ENCODE measurements around the gene NCKIPSD.

NCKIPSD gene

GRCh38 chr3:48680811-48681540 is 4.7 kb downstream of the NCKIPSD start:
- no peak for DNase-seq (ENCODE audit: low spot score)

DNA sequence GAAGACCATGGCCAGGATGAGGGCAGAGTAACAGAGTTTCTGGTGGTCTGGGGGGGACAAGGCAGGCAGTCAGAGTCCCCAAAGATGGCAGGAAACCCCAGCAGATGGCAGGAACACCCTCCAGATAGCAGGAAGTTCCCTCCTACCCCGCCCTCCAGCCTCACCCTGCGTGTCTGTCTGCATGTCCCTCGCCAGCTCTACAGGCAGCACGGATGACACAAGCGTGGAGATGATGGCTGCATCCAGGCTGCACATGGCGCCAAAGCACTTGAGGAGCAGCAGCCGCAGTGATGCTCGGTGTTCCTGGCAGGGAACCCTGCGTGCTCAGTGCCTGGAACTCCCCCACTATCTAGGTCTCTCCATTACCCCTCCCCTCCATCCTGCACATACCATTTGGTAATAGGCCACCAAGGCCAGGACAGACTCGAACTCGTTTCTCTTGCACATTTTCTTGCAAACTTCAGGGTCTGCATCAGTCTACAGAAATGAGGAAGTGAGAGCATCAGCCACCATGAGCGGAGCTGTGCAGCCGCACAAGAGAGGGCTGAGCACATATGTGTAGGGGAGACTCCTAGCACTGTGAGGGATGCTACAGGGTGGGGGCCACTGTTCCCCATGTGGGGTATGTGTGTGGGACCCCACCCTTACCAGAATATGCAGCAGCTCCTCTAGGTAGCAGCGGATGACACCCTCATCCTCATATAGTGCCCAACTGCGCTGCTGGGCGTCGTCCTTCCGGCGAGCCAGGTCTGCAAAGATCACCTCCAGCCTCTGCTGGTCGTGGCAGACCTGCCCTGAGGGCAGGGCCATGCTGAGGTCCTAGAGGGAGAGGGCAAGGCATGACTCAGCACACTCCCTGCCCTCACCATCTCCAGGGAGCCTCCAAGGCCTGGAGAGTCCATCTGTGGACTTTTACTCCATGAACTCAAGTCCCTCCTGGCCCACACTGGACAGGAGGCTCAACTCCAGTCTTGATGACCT is 6.0 kb downstream of the NCKIPSD start:
- TF ChIP-seq, protein P1, sequence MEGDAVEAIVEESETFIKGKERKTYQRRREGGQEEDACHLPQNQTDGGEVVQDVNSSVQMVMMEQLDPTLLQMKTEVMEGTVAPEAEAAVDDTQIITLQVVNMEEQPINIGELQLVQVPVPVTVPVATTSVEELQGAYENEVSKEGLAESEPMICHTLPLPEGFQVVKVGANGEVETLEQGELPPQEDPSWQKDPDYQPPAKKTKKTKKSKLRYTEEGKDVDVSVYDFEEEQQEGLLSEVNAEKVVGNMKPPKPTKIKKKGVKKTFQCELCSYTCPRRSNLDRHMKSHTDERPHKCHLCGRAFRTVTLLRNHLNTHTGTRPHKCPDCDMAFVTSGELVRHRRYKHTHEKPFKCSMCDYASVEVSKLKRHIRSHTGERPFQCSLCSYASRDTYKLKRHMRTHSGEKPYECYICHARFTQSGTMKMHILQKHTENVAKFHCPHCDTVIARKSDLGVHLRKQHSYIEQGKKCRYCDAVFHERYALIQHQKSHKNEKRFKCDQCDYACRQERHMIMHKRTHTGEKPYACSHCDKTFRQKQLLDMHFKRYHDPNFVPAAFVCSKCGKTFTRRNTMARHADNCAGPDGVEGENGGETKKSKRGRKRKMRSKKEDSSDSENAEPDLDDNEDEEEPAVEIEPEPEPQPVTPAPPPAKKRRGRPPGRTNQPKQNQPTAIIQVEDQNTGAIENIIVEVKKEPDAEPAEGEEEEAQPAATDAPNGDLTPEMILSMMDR (IDR thresholded peaks at IDR 0.05; ENCODE audit: extremely low read depth, missing control alignments) = no peak
- DNase-seq (ENCODE audit: low spot score) = no peak

More at GRCh38 chr3:48680811-48681540, 4.7 kb downstream of the NCKIPSD start:
- TF ChIP-seq, protein P1 (IDR thresholded peaks at IDR 0.05; ENCODE audit: extremely low read depth, missing control alignments) = no peak

DNA sequence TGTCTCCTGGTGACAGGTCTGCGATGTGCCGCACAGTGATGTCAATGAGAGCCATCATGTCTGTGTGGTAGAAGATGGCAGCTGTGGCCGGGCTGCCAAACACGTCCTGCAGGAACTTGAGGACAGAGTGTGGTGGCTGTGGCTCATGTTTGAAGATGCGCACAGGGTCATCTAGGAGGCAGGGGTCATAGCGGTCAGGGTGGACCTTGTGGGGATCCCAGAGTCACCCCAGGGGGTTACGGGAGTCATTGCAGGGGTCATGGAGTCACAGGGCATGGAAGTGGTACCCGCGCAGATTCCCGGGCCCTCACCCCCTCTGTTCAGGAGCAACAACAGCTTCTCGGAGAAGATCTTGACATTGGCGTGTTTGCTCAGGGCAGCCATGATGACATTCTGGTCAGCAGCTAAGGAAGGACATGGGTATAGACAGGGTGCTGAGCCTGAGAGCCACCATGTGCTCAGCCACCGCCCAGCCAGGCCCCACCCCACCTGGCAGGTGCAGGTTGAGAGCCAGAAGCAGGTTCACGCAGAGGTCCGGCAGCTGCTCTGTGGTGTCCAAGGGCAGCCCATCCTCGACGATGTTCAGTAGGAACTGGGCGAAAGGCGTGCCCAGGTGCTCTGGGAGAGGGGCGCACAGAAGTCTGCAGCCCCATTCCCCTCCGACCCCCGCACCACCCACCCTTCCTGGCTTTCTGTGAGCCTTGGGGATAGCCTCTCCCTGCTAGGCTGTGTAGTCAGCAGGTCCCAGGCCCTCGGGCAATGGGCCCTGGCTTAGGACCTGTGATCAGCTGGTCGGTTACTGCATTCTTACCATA is 6.9 kb downstream of the NCKIPSD start:
- DNase-seq (ENCODE audit: low spot score) = no peak
- TF ChIP-seq, protein P1 (IDR thresholded peaks at IDR 0.05; ENCODE audit: extremely low read depth, missing control alignments) = no peak

DNA sequence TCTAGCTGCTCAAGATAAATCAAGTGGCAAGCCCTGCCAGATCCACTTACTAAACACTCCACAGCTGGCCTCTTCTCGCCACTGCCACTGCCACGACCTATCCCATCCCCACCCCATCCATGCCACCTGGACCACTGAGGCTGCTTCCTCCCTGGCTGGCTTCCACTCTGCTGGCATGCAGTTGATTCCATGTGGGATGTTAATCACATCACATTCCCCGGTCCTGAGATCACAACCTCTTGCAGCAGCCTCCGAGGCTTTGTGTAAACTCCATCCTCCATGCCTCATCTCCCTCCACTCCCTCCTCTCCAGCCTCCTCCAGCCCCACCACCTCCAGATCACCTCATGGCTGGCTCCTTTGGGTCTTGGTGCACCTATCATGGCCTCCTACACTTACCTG is 7.7 kb downstream of the NCKIPSD start:
- TF ChIP-seq, protein P1 (IDR thresholded peaks at IDR 0.05; ENCODE audit: extremely low read depth, missing control alignments) = no peak
- DNase-seq (ENCODE audit: low spot score) = no peak

DNA sequence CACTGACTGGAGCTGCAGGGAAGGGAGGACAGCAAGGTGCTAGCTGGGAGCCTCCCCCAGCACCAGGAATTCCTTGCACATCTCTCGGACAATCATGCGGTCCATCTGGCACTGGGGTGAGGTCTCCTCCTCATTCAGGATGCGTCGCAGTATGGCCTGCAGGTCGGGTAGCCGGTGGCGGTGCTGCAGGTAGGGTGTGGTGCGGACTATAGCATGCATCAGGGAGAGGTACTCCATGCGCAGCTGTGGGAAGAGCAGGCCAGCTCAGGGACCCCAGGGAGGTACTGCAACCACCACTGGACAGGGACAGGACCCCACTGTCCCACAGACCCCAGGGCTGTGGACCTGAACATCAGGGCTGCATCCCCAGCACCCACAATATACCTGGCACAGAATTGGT is 11.2 kb downstream of the NCKIPSD start:
- DNase-seq (ENCODE audit: low spot score) = no peak
- TF ChIP-seq, protein P1 (IDR thresholded peaks at IDR 0.05; ENCODE audit: extremely low read depth, missing control alignments) = no peak

- TF ChIP-seq, protein P1 (IDR thresholded peaks at IDR 0.05; ENCODE audit: extremely low read depth, missing control alignments) = no peak
These were observed 13.2 kb downstream of the NCKIPSD start for GRCh38 chr3:48672522-48672921.

More at GRCh38 chr3:48672522-48672921, 13.2 kb downstream of the NCKIPSD start:
- no peak for DNase-seq (ENCODE audit: low spot score)

Data from GM20000 (cell line).